Esophagus muscularis mucosa (tissue), 4 donors: ENCODE data around the gene WDFY2. TPM values are rescaled to one million over a fixed set of nuclear protein-coding genes. Genes with fewer than 3 reads are reported as not detected.

Experiments
- DNase-seq: peaks from one replicate; pipeline ENCODE4 v3.0.0-alpha.2; 2017; ENCODE audit errors: extremely low spot score
- H3K27ac ChIP-seq, 4 donors: fragments of 200-600 bp; sonication (generic); replicated peaks in 1 of 4; 1 replicate in 3 of 4; 2 replicates in 1 of 4; pipeline ENCODE4 v1.5.1; 2016 to 2019; ENCODE audit warnings: mild to moderate bottlenecking in 1 of 4
- H3K27me3 ChIP-seq, 4 donors: fragments of 200-600 bp; sonication (generic); one replicate each; pipeline versions ENCODE4 v1.5.1 to v1.6.0; 2016 to 2019
- H3K36me3 ChIP-seq, 4 donors: fragments of 200-600 bp; sonication (generic); one replicate each; pipeline ENCODE4 v1.5.1; 2016 to 2019
- H3K4me1 ChIP-seq, 4 donors: fragments of 200-600 bp; sonication (generic); one replicate each; pipeline ENCODE4 v1.5.1; 2016 to 2019
- H3K4me3 ChIP-seq, 4 donors: fragments of 200-600 bp; sonication (generic); 1 replicate in 2 of 4; 2 replicates in 2 of 4; pipeline ENCODE4 v1.5.1; 2016 to 2019; ENCODE audit warnings: mild to moderate bottlenecking in 4 of 4, moderate library complexity in 1 of 4
- H3K9me3 ChIP-seq, 4 donors: fragments of 200-600 bp; sonication (generic); 1 replicate in 3 of 4; 2 replicates in 1 of 4; pipeline ENCODE4 v1.5.1; 2016 to 2019
- EP300 ChIP-seq: sonication (generic); formaldehyde crosslinking; IDR thresholded peaks from one replicate; pipeline ENCODE4 v1.6.1; 2017; ENCODE audit warnings: antibody characterized with exemption
- POLR2A ChIP-seq: fragments of 450-650 bp; IDR thresholded peaks from one replicate; pipeline ENCODE4 v1.6.1; 2017; ENCODE audit warnings: antibody characterized with exemption, moderate library complexity, mild to moderate bottlenecking, low read depth
- POLR2AphosphoS5 ChIP-seq, 2 donors: sonication (generic); formaldehyde crosslinking; IDR thresholded peaks; one replicate each; pipeline ENCODE4 v1.6.1; 2017; ENCODE audit warnings: antibody characterized with exemption in 2 of 2
- WGBS: methylation state at CpG from one replicate; pipeline ENCODE4 v1.1.5; 2018; 5-methylcytosine and 5-hydroxymethylcytosine counted together
- intact Hi-C: fragments of 100-400 bp; cut with DNase I; formaldehyde crosslinking; loops from one replicate; pipeline ENCODE4 v1.15.1; 2023
- total RNA-seq, 4 donors: library from RNA; depleted of rRNA; stranded (reverse); fragments of >200 nt; gene quantifications; one replicate each; pipeline versions ENCODE4 v1.1.0 to v1.2.1, GENCODE V29; 2016
- TF ChIP-seq, protein P1 (sequence below), 3 experiments: fragments of 200-600 bp in 2 of 3; fragments of 450-650 bp in 1 of 3; sonication (generic) in 2 of 3; IDR thresholded peaks; one replicate each; pipeline ENCODE4 v1.5.1; 2017 to 2019; ENCODE audit warnings: antibody characterized with exemption in 3 of 3, mild to moderate bottlenecking in 2 of 3, moderate library complexity in 1 of 3

The WDFY2 gene
- total RNA-seq, 4 donors from 2014 or later, result 4.7 to 8.7 (median 5.7) TPM

DNA sequence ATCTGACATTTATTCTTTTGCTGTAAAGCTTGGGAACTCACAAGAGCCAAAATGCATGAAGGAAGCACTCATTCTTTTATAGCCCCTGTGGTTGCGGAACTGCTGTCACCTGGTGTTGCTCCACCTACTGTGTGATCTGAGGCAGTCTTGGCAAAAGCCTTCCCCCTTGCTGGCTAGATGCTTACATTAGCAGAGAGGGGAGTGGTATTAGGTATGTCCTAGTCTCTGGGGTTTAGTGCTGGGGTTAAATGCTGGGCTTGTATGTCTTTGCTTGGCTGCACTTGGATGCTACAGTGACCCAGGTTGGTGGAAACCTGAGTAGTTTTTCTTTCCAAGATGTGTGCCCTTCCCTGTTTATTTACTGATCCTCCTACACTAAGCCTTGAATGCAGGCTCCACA is 99.3 kb downstream of the WDFY2 start:
- H3K27ac ChIP-seq, result no peak overlapping the region
- no peaks in the 10 kb centered on the region for H3K27me3 ChIP-seq
- no peaks in the 10 kb centered on the region for H3K9me3 ChIP-seq
- intact Hi-C loops, result no loop called here
- no peaks in the 10 kb centered on the region for H3K36me3 ChIP-seq
- no peak overlapping the region for H3K4me3 ChIP-seq
- no peak for DNase-seq
- TF ChIP-seq POLR2A (no peak), EP300 (no peak)
- TF ChIP-seq, protein P1, sequence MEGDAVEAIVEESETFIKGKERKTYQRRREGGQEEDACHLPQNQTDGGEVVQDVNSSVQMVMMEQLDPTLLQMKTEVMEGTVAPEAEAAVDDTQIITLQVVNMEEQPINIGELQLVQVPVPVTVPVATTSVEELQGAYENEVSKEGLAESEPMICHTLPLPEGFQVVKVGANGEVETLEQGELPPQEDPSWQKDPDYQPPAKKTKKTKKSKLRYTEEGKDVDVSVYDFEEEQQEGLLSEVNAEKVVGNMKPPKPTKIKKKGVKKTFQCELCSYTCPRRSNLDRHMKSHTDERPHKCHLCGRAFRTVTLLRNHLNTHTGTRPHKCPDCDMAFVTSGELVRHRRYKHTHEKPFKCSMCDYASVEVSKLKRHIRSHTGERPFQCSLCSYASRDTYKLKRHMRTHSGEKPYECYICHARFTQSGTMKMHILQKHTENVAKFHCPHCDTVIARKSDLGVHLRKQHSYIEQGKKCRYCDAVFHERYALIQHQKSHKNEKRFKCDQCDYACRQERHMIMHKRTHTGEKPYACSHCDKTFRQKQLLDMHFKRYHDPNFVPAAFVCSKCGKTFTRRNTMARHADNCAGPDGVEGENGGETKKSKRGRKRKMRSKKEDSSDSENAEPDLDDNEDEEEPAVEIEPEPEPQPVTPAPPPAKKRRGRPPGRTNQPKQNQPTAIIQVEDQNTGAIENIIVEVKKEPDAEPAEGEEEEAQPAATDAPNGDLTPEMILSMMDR (IDR thresholded peaks at IDR 0.05), result no peak
- WGBS, result 100% methylated on average over 1 of the region's 1 CpG
- H3K4me1 ChIP-seq, result no peaks in the 10 kb centered on the region

DNA sequence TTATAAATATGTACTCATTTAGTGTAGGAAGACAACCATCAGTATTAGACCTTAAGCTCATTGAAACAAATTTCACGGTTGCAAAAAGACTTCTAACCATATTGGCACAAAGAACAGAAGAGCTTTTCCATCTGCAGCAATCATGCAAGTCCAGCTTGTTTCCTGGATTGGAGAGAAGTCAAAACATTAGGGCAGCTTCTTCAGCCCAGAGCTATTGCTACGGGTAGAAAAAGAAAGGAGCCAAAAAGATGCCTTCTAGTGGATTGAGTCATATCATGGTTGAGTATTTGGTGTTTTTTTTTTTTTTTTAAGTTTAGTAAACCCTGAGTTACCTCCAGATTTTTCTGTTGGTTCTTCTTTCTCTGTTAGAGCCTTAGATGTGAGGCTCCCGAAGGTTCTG is 99.8 kb downstream of the WDFY2 start:
- 83% methylated on average over 3 of the region's 3 CpGs for WGBS
- DNase-seq, result no peak
- no peaks in the 10 kb centered on the region for H3K27me3 ChIP-seq
- TF ChIP-seq POLR2A, result no peak
- TF ChIP-seq, protein P1 (IDR thresholded peaks at IDR 0.05), result no peak
- no peak for TF ChIP-seq POLR2AphosphoS5 (IDR thresholded peaks at IDR 0.05)
- TF ChIP-seq EP300, result no peak
- H3K36me3 ChIP-seq, result no peaks in the 10 kb centered on the region
- H3K27ac ChIP-seq, result no peak overlapping the region
- H3K4me3 ChIP-seq, result no peak overlapping the region
- intact Hi-C loops, result no loop called here
- no peaks in the 10 kb centered on the region for H3K9me3 ChIP-seq
- H3K4me1 ChIP-seq, result peaks cover 0 to 2% (median 0%) of the 10 kb centered on the region in 4 donors

DNA sequence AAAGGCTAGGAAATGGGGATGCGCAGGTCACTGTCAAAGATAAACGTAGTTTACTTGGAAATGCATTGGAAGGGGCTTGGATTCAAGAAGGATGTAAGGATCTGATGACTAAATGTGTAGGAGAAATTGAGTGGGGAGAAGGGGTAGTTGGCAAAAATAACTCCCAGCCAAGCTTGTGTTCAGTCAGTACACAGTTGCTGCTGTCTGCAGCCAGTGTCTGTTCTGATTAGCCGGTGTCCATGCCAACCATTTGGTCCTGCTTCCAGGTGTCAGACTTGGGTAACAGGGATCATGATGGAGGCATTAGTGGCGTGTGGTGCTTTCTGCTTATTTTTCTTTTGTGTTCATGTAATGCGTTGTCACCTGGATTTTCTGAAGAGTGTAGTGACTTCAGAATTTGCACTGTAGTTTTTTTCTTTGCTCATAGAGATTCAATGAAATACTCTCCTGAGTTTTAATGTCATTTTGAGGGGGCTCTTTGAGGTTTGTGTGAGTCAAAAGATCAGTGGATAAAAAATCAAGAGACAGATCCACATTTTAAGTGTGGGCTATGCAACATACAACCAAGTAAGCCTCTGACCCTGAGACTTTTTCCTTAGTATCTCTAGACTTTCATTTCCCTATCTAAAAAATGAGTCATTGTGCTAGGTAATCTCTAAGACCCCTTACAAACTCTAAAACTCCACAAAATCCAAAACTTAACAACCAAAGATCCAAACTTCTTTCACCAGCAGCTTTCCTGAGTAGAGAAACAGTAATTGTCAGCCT is 103.9 kb downstream of the WDFY2 start:
- no peaks in the 10 kb centered on the region for H3K36me3 ChIP-seq
- 88% methylated on average over 5 of the region's 5 CpGs for WGBS
- intact Hi-C loops, result no loop called here
- TF ChIP-seq, protein P1 (IDR thresholded peaks at IDR 0.05), result no peak
- no peak for TF ChIP-seq POLR2A
- TF ChIP-seq EP300, result no peak
- TF ChIP-seq POLR2AphosphoS5 (IDR thresholded peaks at IDR 0.05), result no peak
- H3K4me3 ChIP-seq, result no peak overlapping the region
- no peaks in the 10 kb centered on the region for H3K9me3 ChIP-seq
- DNase-seq, result no peak
- peaks cover 0 to 7% (median 0%) of the 10 kb centered on the region in 4 donors for H3K4me1 ChIP-seq
- no peaks in the 10 kb centered on the region for H3K27me3 ChIP-seq
- no peak overlapping the region for H3K27ac ChIP-seq

DNA sequence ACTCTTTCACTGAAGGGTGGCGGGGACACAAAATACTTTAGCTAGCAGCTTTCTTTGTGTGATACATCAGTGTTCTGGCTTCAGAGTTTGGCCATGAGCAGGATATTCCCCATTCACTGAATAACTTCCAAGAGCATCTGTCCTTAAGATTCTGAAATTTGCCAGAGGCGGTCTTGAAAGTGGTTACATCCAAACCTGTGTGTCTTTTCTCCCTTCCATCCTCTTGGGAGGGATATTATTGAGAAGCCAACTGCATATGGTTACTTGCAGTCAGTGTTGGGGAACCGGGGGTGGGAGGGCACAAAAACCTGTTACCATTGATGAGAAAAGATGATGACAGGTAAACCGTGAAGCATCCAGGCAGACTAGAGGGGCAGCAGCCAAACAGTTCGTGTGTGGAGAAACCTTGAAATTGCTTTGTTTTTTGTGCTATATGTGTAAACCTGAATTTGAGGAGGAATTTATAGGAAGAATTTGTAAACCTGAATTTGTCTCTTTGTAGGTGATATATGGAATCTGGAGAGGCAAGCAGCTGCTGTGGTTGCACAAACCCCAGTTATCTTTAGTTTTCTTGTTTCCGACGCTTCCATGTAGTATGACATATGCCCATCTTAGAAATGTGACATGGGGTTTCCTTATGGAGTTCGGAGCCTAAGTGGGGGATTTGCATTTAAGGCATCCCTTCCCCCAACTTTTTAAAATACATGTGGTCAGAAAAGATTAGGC is 104.8 kb downstream of the WDFY2 start:
- intact Hi-C loops, result no loop called here
- H3K27me3 ChIP-seq, result no peaks in the 10 kb centered on the region
- no peak for DNase-seq
- H3K4me3 ChIP-seq, result no peak overlapping the region
- H3K4me1 ChIP-seq, result peaks cover 0 to 7% (median 0%) of the 10 kb centered on the region in 4 donors
- WGBS, result 74% methylated on average over 8 of the region's 8 CpGs
- H3K36me3 ChIP-seq, result no peaks in the 10 kb centered on the region
- H3K9me3 ChIP-seq, result no peaks in the 10 kb centered on the region
- H3K27ac ChIP-seq, result no peak overlapping the region
- TF ChIP-seq, protein P1 (IDR thresholded peaks at IDR 0.05), result no peak
- TF ChIP-seq POLR2AphosphoS5 (IDR thresholded peaks at IDR 0.05) (no peak), EP300 (no peak), POLR2A (no peak)
